Peyer's patch (tissue), 4 donors: ENCODE data around the gene CDH23. TPM values are rescaled to one million over a fixed set of nuclear protein-coding genes. Genes with fewer than 3 reads are reported as not detected.
A peak's percentile ranks its signal among the peaks of the same experiment; 100 is the strongest.

ENCODE experiments used
- DNase-seq, 3 donors: peaks; one replicate each; pipeline ENCODE4 v3.0.0-alpha.2; 2017 to 2019
- H3K27ac ChIP-seq, 4 donors: fragments of 200-600 bp; sonication (generic); one replicate each; pipeline ENCODE4 v1.5.1; 2016 to 2019
- H3K27me3 ChIP-seq, 2 donors: fragments of 200-600 bp; sonication (generic); one replicate each; pipeline ENCODE4 v1.5.1; 2019
- H3K36me3 ChIP-seq, 3 donors: fragments of 200-600 bp; sonication (generic); one replicate each; pipeline ENCODE4 v1.5.1; 2016 to 2019
- H3K4me1 ChIP-seq, 4 donors: fragments of 200-600 bp; sonication (generic); one replicate each; pipeline ENCODE4 v1.5.1; 2016 to 2019
- H3K4me3 ChIP-seq, 4 donors: fragments of 200-600 bp; sonication (generic); 1 replicate in 3 of 4; 2 replicates in 1 of 4; pipeline ENCODE4 v1.5.1; 2016 to 2019; ENCODE audit warnings: mild to moderate bottlenecking in 1 of 4
- H3K9me3 ChIP-seq, 4 donors: fragments of 200-600 bp; sonication (generic); one replicate each; pipeline ENCODE4 v1.5.1; 2016 to 2019; ENCODE audit warnings: mild to moderate bottlenecking in 1 of 4
- CTCF ChIP-seq, 6 experiments: fragments of 450-650 bp in 4 of 6; fragments of 200-600 bp in 2 of 6; sonication (generic) in 1 of 6; IDR thresholded peaks; one replicate each; pipeline ENCODE4 v1.5.1; 2017 to 2019; ENCODE audit warnings: antibody characterized with exemption in 6 of 6, mild to moderate bottlenecking in 3 of 6, moderate library complexity in 1 of 6
- POLR2A ChIP-seq, 2 donors: fragments of 450-650 bp; IDR thresholded peaks; one replicate each; pipeline ENCODE4 v1.5.1; 2017; ENCODE audit warnings: antibody characterized with exemption in 2 of 2, mild to moderate bottlenecking in 2 of 2, moderate library complexity in 2 of 2
- total RNA-seq, 4 donors: library from RNA; depleted of rRNA; stranded (reverse); fragments of >200 nt; gene quantifications; one replicate each; pipeline ENCODE4 v1.1.0, GENCODE V29; 2016

CDH23 gene
- total RNA-seq, 4 donors from 2014 or later = 3.2 to 9.9 (median 5.4) TPM

- Histone ChIP-seq H3K27ac (peak overlapping the region in 1 of 4 donors; percentile 10), H3K27me3 (no peaks in the 10 kb centered on the region), H3K9me3 (no peaks in the 10 kb centered on the region), H3K4me1 (peaks cover 0 to 7% (median 0%) of the 10 kb centered on the region in 4 donors), H3K36me3 (no peaks in the 10 kb centered on the region), H3K4me3 (no peak overlapping the region)
- TF ChIP-seq CTCF (IDR thresholded peaks at IDR 0.05) (no peak), POLR2A (IDR thresholded peaks at IDR 0.05) (no peak)
- peak in 1 of 3 donors; percentile 35 for DNase-seq
These were observed 393.2 kb downstream of the CDH23 start for GRCh38 chr10:71789871-71790270.

- Histone ChIP-seq H3K4me1 (peaks cover 0 to 7% (median 0%) of the 10 kb centered on the region in 4 donors), H3K4me3 (peak overlapping the region in 1 of 4 donors; percentile 16), H3K27me3 (no peaks in the 10 kb centered on the region), H3K27ac (peak overlapping the region in 1 of 4 donors; percentile 39), H3K36me3 (no peaks in the 10 kb centered on the region), H3K9me3 (no peaks in the 10 kb centered on the region)
- TF ChIP-seq POLR2A (IDR thresholded peaks at IDR 0.05) (no peak), CTCF (IDR thresholded peaks at IDR 0.05) (no peak)
- DNase-seq = peak; percentile 27 to 77 (median 74)
These were observed 394.2 kb downstream of the CDH23 start for GRCh38 chr10:71790749-71791440.

- no peaks in the 10 kb centered on the region for H3K9me3 ChIP-seq
- H3K4me3 ChIP-seq = no peak overlapping the region
- peaks cover 0 to 4% (median 0%) of the 10 kb centered on the region in 4 donors for H3K4me1 ChIP-seq
- no peak overlapping the region for H3K27ac ChIP-seq
- TF ChIP-seq POLR2A (IDR thresholded peaks at IDR 0.05) (no peak), CTCF (IDR thresholded peaks at IDR 0.05) (no peak)
- H3K36me3 ChIP-seq = no peaks in the 10 kb centered on the region
- H3K27me3 ChIP-seq = no peaks in the 10 kb centered on the region
- DNase-seq = no peak
These were observed 398.5 kb downstream of the CDH23 start for GRCh38 chr10:71795248-71795647.

GRCh38 chr10:71796749-71797405 is 400.2 kb downstream of the CDH23 start:
- H3K4me1 ChIP-seq = peaks cover 0 to 3% (median 0%) of the 10 kb centered on the region in 4 donors
- no peaks in the 10 kb centered on the region for H3K27me3 ChIP-seq
- H3K9me3 ChIP-seq = no peaks in the 10 kb centered on the region
- no peak overlapping the region for H3K4me3 ChIP-seq
- no peak for DNase-seq
- H3K36me3 ChIP-seq = no peaks in the 10 kb centered on the region
- TF ChIP-seq POLR2A (IDR thresholded peaks at IDR 0.05) (no peak), CTCF (IDR thresholded peaks at IDR 0.05) (no peak)
- H3K27ac ChIP-seq = no peak overlapping the region

- H3K36me3 ChIP-seq = no peaks in the 10 kb centered on the region
- H3K27me3 ChIP-seq = no peaks in the 10 kb centered on the region
- no peaks in the 10 kb centered on the region for H3K9me3 ChIP-seq
- peaks cover 0 to 3% (median 0%) of the 10 kb centered on the region in 4 donors for H3K4me1 ChIP-seq
- peak overlapping the region in 1 of 4 donors; percentile 35 for H3K27ac ChIP-seq
- no peak overlapping the region for H3K4me3 ChIP-seq
- DNase-seq = no peak
- TF ChIP-seq CTCF (IDR thresholded peaks at IDR 0.05) (no peak), POLR2A (IDR thresholded peaks at IDR 0.05) (no peak)
These were observed 401.0 kb downstream of the CDH23 start for GRCh38 chr10:71797533-71798307.
